ENCODE results near the gene RPRD2. TPM values are rescaled to one million over a fixed set of nuclear protein-coding genes. Genes with fewer than 3 reads are reported as not detected.

Gene RPRD2
- polyA plus RNA-seq, 1 experiment, result 19.7 TPM

GRCh38 chr1:150408800-150409199 lies 44.9 kb downstream of the RPRD2 start:
- DNase-seq (ENCODE audit: low read depth, low spot score), result no peak
- no peaks in the 10 kb centered on the region for H3K9me3 ChIP-seq (ENCODE audit: control insufficient read depth, insufficient read depth, low read length)
- CTCF ChIA-PET, result interaction anchor here (0.6 kb wide), 1 partner anchor 17 kb away, joined by 3 read pairs; no protein-coding TSS in a partner anchor
- POLR2A ChIA-PET, result no interaction called here
- TF ChIP-seq CTCF (IDR thresholded peaks at IDR 0.05; ENCODE audit: low read depth, low read length), result no peak
- no peak overlapping the region for H3K27ac ChIP-seq (ENCODE audit: low read depth, low read length)
- no peaks in the 10 kb centered on the region for H3K27me3 ChIP-seq (ENCODE audit: control insufficient read depth, insufficient read depth, low read length)
- no peak overlapping the region for H3K4me3 ChIP-seq (ENCODE audit: low read depth, low read length)

- Histone ChIP-seq H3K4me3 (ENCODE audit: low read depth, low read length) (no peak overlapping the region), H3K9me3 (ENCODE audit: control insufficient read depth, insufficient read depth, low read length) (no peaks in the 10 kb centered on the region), H3K27me3 (ENCODE audit: control insufficient read depth, insufficient read depth, low read length) (no peaks in the 10 kb centered on the region), H3K27ac (ENCODE audit: low read depth, low read length) (no peak overlapping the region)
- no peak for TF ChIP-seq CTCF (IDR thresholded peaks at IDR 0.05; ENCODE audit: low read depth, low read length)
- ChIA-PET POLR2A (no interaction called here), CTCF (no interaction called here)
- no peak for DNase-seq (ENCODE audit: low read depth, low spot score)
These were observed 45.8 kb downstream of the RPRD2 start for GRCh38 chr1:150409504-150410362.

- CTCF ChIA-PET, result no interaction called here
- POLR2A ChIA-PET, result no interaction called here
- H3K9me3 ChIP-seq (ENCODE audit: control insufficient read depth, insufficient read depth, low read length), result no peaks in the 10 kb centered on the region
- no peaks in the 10 kb centered on the region for H3K27me3 ChIP-seq (ENCODE audit: control insufficient read depth, insufficient read depth, low read length)
- no peak overlapping the region for H3K4me3 ChIP-seq (ENCODE audit: low read depth, low read length)
- DNase-seq (ENCODE audit: low read depth, low spot score), result no peak
- TF ChIP-seq CTCF (IDR thresholded peaks at IDR 0.05; ENCODE audit: low read depth, low read length), result no peak
- H3K27ac ChIP-seq (ENCODE audit: low read depth, low read length), result no peak overlapping the region
These were observed 46.7 kb downstream of the RPRD2 start for GRCh38 chr1:150410582-150411101.

- no peak for DNase-seq (ENCODE audit: low read depth, low spot score)
- CTCF ChIA-PET, result no interaction called here
These were observed 50.6 kb downstream of the RPRD2 start for GRCh38 chr1:150414592-150414991.

More at GRCh38 chr1:150414592-150414991, 50.6 kb downstream of the RPRD2 start:
- Histone ChIP-seq H3K27me3 (ENCODE audit: control insufficient read depth, insufficient read depth, low read length) (no peaks in the 10 kb centered on the region), H3K9me3 (ENCODE audit: control insufficient read depth, insufficient read depth, low read length) (no peaks in the 10 kb centered on the region), H3K27ac (ENCODE audit: low read depth, low read length) (no peak overlapping the region), H3K4me3 (ENCODE audit: low read depth, low read length) (no peak overlapping the region)
- POLR2A ChIA-PET, result no interaction called here
- TF ChIP-seq CTCF (IDR thresholded peaks at IDR 0.05; ENCODE audit: low read depth, low read length), result no peak
